ENCODE data around the gene TP53BP2.
A peak's percentile ranks its signal among the peaks of the same experiment; 100 is the strongest.
"Not testable (repeated sequence)": the region's sequence is repeated elsewhere in the genome, so short reads cannot be mapped to it uniquely, and the experiment has no call there.

Gene TP53BP2, protein sequence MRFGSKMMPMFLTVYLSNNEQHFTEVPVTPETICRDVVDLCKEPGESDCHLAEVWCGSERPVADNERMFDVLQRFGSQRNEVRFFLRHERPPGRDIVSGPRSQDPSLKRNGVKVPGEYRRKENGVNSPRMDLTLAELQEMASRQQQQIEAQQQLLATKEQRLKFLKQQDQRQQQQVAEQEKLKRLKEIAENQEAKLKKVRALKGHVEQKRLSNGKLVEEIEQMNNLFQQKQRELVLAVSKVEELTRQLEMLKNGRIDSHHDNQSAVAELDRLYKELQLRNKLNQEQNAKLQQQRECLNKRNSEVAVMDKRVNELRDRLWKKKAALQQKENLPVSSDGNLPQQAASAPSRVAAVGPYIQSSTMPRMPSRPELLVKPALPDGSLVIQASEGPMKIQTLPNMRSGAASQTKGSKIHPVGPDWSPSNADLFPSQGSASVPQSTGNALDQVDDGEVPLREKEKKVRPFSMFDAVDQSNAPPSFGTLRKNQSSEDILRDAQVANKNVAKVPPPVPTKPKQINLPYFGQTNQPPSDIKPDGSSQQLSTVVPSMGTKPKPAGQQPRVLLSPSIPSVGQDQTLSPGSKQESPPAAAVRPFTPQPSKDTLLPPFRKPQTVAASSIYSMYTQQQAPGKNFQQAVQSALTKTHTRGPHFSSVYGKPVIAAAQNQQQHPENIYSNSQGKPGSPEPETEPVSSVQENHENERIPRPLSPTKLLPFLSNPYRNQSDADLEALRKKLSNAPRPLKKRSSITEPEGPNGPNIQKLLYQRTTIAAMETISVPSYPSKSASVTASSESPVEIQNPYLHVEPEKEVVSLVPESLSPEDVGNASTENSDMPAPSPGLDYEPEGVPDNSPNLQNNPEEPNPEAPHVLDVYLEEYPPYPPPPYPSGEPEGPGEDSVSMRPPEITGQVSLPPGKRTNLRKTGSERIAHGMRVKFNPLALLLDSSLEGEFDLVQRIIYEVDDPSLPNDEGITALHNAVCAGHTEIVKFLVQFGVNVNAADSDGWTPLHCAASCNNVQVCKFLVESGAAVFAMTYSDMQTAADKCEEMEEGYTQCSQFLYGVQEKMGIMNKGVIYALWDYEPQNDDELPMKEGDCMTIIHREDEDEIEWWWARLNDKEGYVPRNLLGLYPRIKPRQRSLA

DNA sequence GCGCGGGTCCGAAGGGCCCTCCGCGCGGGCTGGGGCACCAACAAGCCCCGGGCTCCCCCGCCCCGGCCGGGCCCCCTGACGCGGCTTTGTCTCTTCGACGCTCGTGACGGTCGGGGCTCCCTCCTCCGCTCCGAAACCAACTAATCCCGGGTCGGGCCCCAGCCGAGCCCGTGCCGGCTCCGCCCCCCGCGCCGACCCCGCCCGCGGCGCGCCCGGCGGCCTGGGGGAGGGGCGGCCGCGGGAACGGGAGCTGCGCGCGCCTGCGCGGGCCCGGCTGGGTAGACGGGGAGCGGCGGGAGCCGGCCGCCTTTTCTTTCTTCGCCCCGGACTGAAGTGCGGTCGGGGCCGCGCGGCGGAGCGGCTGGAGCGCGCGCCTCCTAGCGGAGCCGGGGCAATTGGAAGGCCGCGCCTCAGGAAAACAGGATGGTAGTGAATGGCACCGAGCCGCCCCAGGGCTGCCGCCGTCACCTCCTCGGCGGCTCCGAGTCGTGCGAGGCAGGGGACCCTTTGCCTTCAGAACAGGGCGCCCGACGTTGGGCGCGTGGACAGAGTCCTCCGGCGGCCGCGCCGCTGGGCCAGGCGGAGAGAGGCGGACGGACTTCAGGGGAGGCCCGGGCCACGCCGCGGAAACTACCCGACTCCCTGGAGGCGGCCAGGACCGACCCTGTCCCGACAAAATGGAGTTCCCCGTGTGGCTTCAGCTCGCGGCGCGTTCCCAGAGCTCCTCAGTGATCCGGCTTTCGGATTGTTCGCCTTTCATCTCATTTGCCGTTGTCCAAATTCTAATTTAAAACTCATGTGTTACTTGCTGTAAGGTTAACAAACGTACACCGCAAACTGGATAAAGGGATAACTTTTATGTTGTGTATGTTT lies at the start of gene TP53BP2:
Gene TP53BP2, minus strand, starts transcription at position 138 of the 873 bp plus-strand sequence. CDS start 267 bp downstream, outside the sequence.
- DNase-seq (ENCODE audit: low read depth in 2 of 2, low spot score in 1 of 2): peak; percentile 56 to 74

DNA sequence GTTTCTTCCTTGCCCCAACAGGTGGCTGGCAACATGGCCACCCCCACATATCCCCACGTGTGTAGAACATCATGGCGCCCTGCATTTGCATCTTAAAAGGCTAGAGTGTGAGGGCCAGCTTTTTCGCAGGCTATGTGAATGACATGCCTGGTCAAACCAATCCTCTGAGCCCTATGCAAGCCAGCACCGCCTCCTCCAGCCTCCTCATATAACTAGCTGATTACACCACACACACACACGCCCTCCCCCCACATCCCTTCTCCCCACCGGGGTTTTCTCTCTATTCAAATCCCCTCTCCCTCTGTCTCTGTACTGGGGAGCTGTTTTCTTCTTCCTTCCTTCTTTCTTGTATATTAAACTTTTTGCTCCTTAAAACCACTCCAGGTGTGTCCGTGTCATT lies 44.7 kb upstream of the TP53BP2 start:
- DNase-seq (ENCODE audit: low read depth in 2 of 2, low spot score in 1 of 2): not testable (repeated sequence)

DNA sequence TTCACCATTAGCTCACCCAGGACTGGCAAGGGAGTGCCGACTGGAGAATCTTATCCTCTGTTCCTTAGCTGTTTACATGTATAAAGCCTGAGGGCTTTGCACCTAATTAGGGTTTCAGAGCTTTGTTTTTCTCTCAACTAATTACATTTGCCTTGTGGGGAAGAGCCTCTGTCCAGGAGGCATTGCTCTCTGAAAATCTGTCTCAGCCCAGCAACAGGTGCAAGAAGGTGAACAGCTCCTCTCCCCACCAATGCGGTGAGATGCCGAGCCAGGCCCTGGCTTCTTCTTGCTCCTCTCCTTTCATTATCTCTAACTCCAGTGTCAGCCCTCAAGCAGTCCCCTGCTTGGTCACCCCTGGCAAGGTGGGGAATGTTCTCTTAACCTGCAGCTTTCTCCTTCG lies 43.6 kb upstream of the TP53BP2 start:
- not testable (repeated sequence) for DNase-seq (ENCODE audit: low read depth in 2 of 2, low spot score in 1 of 2)

DNA sequence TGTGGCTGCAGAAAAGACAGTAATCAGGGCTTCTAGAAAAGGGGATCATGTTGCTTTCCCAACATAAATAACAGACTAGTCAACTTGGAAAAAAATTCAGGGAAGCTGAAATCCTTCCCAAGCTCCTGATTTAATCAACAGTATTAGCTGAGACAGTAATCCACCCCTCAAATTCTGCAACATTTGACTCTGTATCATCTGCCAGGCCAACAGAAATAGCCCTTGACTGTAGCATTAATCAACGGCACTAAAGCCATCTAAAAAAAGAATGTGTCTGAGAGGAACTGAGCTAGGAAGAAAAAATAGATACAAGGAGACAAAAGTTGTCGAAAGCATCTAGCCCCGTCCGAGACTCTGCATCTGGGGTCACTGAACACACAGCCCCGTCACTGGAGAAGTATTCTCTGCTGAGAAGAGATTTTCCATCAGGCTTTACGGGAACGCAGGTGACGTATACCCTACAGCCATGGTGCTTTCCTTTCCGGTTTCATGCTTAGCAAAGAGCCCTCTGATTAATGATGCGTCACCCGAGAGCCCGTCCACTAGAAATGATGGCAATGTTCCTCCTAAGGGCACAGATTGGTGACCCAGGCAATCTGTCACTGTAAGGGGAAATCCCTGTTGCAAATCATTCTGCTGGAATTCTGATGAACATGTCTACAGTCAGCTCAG lies 42.1 kb upstream of the TP53BP2 start:
- DNase-seq (ENCODE audit: low read depth in 2 of 2, low spot score in 1 of 2): no peak

DNA sequence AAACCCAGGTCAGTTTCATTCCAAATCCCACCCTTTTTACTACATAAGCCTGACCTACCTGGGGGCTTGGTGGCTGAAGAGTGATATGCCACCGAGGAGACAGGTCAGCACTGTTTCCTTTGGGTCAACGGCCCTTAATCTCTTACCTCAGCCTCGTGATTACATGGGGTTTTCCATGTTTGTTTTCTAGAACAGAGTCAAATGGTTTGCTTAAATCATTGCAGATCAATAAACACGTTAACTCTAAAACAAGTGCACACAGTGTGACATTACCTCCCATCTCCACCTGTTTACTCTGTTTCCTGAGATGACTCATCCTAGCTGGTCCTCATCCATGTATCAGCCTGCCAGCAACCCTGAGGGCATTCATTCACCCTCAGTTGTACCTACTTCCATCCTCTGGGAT lies 40.8 kb upstream of the TP53BP2 start:
- DNase-seq (ENCODE audit: low read depth in 2 of 2, low spot score in 1 of 2): no peak

DNA sequence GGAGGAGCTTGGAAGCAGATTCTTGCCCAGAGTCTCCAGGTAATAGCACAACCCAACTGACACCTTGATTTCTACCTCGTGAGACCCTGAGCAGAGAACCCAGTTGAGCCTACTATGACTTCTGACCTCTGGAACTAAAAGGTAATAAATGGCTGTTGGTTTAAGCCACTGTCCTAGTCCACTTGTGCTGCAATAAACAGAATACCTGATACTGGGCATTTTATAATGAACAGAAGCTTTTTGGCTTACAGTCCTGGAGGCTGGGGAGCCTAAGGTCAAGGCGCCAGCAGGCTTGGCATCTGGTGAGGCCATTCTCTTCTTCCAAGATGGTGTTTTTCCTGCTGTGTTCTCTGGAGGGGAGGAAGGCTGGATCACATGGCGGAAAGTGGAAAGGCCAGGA lies 39.9 kb upstream of the TP53BP2 start:
- no peak for DNase-seq (ENCODE audit: low read depth in 2 of 2, low spot score in 1 of 2)

DNA sequence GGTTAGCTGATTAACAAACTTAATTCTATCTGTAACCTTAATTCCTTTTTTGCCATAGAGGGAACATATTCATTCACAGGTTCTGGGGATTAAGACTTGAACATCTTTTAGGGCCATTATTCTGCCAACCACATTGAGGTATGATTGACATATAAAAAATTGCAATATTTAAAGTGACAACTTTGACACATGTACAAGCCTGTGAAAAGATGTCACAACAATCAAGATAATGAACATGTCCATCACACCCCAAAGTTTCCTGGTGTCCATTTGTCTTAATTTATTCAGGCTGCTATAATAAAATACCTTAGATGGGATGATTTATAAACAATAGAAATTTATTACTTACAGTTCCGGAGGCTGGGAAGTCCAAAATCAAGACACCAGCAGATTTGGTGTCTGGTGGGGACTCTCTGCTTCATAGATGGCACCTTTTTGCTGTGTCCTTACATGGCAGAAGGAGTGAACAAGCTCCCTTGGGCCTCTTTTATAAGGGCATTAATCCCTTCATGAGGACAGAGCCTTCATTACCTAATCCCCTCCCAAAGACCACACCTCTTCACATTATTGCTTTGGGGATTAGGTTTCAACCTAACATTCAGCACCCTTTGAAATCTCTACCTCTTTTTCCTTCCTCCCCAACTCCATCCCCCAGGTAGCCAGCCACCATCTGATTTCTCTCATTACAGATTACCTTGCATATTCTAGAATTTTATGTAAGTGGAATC lies 33.0 kb upstream of the TP53BP2 start:
- no peak for DNase-seq (ENCODE audit: low read depth in 2 of 2, low spot score in 1 of 2)

DNA sequence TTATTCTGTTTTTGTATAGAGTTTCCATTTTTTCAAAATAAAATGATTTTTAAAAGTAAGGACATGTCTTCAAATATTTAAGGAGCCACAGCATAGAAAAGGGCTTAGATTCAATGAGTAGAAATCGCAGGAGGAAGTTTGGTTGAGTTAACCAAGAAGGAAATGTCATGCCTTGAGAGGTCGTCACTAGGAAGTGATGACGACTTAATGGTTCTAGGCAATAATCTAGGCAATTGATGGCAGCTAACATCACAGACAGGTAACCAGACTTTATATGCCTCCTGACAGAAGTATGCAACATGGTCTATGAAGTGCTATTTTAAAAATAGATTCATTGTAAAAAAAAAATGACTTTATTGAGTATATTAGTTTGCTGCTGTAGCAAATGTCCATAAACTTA lies 32.1 kb upstream of the TP53BP2 start:
- DNase-seq (ENCODE audit: low read depth in 2 of 2, low spot score in 1 of 2): no peak

DNA sequence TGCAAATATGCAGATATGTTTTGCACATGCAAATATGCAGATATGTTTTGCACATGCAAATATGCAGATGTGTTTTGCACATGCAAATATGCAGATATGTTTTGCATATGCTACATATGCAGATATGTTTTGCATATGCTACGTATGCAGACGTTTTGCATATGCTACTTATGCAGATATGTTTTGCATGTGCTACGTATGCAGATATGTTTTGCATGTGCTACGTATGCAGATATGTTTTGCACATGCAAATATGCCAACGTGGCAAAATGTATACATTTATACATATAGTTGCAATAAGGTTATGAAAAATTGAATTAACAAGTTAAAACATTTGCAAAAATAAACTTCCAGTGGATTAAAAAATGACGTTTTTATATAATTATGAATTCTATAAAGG lies 30.8 kb upstream of the TP53BP2 start:
- no peak for DNase-seq (ENCODE audit: low read depth in 2 of 2, low spot score in 1 of 2)

DNA sequence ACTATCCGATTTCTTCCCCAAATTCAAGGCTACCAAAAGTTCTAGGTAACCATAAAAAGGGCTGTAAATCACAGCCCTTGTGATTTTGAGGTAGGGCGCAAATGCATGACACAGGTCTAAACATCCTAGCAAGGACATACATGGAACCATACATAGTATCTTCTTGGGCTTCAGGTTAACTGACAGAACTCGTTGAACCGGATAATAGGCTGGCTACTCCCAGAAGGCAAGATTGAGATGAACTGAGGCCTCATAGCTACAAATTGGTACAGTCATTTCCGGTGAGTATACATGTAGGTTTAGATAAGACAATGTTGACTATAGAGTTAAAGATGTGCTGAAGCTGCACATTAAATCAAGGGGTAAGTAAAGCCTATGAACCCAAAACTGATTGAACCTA lies 27.3 kb upstream of the TP53BP2 start:
- DNase-seq (ENCODE audit: low read depth in 2 of 2, low spot score in 1 of 2): no peak

DNA sequence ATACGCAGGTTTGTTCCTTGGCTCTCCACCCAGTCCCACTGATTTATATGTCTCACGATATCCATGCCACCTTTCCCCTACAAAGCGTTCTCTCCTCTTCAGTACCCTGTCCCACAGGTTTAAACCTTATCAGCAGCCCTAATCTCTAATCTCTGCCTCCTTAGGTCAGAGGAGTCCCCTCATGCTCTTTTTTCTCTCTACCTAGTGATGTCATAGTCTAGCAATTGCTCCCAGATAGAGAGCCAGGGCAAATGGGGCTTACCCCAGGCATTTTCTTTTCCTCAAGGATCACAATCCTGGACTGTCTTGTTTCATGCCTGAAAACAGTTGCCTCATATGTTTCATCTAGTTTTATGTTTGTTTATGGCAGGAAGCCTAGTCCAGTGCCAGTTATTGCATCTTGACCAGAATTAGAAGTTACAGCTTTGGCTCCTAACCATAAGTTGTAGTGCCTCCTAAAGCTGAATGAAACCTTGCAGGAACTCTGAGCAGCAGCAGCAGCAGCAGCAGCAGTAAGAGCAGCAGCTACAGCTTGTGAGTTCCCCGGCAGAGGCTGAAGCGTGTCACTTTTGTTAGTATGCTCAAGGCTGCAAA lies 26.7 kb upstream of the TP53BP2 start:
- DNase-seq (ENCODE audit: low read depth in 2 of 2, low spot score in 1 of 2): no peak

DNA sequence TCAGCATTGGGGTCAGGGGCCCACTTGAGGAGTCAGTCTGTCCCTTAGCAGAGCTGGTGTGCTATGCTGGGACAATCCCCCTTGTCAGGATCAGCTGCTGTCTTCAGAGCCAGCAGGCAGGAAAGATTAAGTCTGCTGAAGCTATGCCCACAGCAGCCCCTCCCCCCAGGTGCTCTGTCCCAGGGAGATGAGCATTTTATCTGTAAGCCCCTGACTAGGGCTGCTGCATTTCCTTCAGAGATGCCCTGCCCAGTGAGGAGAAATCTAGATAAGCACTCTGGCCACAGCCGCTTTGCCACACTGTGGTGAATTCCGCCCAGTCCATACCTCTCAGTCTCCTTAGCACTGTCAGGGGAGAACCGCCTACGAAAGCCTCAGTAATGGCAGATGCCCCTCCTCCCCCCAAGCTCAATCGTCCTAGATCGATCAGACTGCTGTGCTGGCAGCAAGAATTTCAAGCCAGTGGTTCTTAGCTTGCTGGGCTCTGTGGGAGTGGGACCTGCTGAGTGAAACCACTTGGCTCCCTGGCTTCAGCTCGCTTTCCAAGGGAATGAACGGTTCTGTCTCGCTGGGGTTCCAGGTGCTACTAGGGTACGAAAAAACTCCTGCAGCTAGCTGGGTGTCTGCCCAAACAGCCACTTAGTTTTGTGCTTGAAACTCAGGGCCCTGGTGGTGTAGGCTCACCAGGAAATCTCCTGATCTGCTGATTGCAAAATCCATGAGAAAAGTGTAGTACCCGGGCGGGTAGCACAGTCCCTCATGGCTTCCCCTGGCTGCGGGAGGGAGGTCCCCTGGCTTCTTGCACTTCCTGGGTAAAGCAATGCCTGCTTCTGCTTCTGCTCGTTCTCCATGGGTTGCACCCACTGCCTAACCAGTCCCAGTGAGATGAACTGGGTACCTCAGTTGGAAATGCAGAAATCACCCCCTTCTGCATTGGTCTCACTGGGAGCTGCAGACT lies 25.1 kb upstream of the TP53BP2 start:
- DNase-seq (ENCODE audit: low read depth in 2 of 2, low spot score in 1 of 2): no peak

DNA sequence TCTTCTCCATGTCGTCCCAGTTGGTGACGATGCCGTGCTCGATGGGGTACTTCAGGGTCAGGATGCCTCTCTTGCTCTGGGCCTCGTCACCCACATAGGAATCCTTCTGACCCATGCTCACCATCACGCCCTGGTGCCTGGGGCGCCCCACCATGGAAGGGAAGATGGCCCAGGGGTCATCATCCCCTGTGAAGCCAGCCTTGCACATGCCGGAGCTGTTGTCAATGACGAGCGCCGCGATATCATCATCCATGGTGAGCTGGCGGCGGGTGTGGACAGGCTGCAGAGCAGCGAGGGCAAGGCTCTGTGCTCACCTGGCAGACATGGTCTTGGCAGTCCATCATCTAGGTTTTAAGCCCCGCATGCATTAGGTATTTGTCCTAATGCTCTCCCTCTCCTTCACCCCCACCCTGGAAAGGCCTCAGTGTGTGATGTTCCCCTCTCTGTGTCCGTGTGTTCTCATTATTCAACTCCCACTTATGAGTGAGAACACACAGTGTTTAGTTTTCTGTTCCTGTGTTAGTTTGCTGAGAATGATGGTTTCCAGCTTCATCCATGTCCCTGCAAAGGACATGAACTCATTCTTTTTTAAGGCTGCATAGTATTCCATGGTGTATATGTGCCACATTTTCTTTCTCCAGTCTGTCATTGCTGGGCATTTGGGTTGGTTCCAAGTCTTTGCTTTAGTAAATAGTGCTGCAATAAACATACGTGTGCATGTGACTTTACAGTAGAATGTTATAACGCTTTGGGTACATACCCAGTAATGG lies 19.0 kb upstream of the TP53BP2 start:
- DNase-seq (ENCODE audit: low read depth in 2 of 2, low spot score in 1 of 2): not testable (repeated sequence)

DNA sequence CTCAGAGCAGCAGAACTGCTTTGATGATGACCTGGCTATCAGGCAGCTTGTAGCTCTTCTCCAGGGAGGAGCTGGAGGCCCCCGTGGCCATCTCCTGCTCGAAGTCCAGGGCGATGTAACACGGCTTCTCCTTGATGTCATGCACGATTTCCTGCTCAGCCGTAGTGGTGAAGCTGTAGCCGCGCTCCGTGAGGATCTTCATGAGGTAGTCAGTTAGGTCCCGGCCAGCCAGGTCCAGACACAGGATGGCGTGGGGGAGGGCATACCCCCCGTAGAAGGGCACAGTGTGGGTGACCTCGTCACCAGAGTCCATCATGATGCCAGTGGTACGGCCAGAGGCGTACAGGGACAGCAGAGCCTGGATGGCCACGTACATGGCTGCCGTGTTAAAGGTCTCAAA lies 18.3 kb upstream of the TP53BP2 start:
- DNase-seq (ENCODE audit: low read depth in 2 of 2, low spot score in 1 of 2): no peak

DNA sequence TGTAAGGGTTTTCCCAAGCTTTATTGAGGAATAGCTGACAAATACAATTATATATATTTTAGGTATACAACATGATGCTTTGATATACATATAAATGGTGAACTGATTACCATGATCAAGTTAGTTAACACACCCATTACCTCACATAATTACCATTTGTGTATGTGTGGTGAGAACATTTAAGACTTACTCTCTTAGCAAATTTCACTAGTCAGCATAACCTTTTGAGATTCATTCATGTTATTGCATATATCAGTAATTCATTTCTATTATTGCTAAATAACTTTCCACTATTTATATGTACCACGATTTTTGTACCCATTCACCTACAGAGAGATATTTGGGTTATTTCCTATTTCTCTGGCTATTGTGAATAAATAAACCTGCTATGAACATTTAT lies 16.2 kb upstream of the TP53BP2 start:
- DNase-seq (ENCODE audit: low read depth in 2 of 2, low spot score in 1 of 2): no peak

DNA sequence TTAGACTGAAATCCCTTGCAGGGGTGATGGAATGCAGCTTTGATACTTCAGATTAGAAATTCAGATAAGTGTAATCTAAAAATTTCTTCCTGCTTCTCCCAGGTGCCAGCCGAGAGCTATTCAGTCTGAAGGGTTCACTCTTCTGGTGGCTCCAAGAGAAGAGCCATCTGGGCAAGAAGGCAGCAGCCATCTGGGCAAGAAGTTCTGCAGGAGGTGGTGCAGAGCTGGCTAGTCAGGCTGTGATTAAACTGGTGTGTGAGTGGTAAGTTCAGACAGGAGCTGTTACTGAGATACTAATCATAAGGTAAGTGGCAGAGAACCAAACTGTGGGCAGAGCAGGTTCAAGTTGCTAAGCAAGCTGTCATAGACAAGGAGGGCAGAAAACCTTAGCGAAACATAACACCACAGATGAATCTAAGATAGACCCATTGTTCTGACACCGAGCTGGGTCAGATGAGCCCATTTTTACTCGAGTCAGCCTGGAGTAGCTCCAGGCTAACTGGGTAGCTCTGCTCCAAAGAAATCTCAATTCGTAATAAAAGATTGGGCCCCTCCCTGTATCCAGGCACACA lies 14.4 kb upstream of the TP53BP2 start:
- no peak for DNase-seq (ENCODE audit: low read depth in 2 of 2, low spot score in 1 of 2)

DNA sequence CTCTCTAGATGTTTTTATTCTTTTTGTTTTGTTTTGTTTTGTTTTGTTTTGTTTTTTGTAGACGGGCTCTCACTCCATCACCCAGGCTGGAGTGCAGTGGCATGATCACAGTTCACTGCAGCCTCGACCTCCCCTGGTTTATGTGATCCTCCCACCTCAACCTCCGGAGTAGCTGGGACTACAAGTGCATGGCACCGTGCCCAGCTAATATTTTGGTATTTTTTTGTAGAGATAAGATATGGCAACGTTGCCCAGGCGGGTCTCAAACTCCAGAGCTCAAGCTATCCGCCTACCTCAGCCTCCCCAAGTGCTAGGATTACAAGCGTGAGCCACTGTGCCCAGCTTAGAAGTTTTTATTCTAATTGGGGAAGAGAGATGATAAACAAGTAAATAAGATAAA lies 13.3 kb upstream of the TP53BP2 start:
- no peak for DNase-seq (ENCODE audit: low read depth in 2 of 2, low spot score in 1 of 2)
